H9 (cell line): ENCODE measurements around the gene ZNF845. TPM values are rescaled to one million over a fixed set of nuclear protein-coding genes. Genes with fewer than 3 reads are reported as not detected.

ENCODE experiments used
- DNase-seq: peaks from one replicate; pipeline ENCODE4 v3.0.0-alpha.2; 2017
- H2AFZ ChIP-seq: one replicate; pipeline ENCODE4 v1.6.1; 2013; ENCODE audit warnings: mild to moderate bottlenecking, low read length, control low read depth, moderate library complexity
- H2AK5ac ChIP-seq: 2 replicates; pipeline ENCODE4 v1.6.1; 2013; ENCODE audit warnings: low read length, control low read depth, mixed read lengths; ENCODE audit not compliant: insufficient read length
- H2BK120ac ChIP-seq: one replicate; pipeline ENCODE4 v1.6.1; 2013; ENCODE audit warnings: low read depth, mild to moderate bottlenecking, low read length, control low read depth, inconsistent platforms; ENCODE audit not compliant: poor library complexity, severe bottlenecking
- H2BK12ac ChIP-seq: 2 replicates; pipeline ENCODE4 v1.6.1; 2013; ENCODE audit warnings: low read length, control low read depth, mixed read lengths, low read depth; ENCODE audit not compliant: insufficient read length
- H2BK15ac ChIP-seq: 2 replicates; pipeline ENCODE4 v1.6.1; 2013; ENCODE audit warnings: low read depth, low read length, control low read depth
- H2BK20ac ChIP-seq: one replicate; pipeline ENCODE4 v1.6.1; 2013; ENCODE audit warnings: low read depth, mild to moderate bottlenecking, low read length, control low read depth, inconsistent platforms; ENCODE audit not compliant: poor library complexity, severe bottlenecking
- H2BK5ac ChIP-seq: 2 replicates; pipeline ENCODE4 v1.6.1; 2013; ENCODE audit warnings: low read length, control low read depth, mixed read lengths; ENCODE audit not compliant: insufficient read length
- H3K14ac ChIP-seq: 2 replicates; pipeline ENCODE4 v1.6.1; 2013; ENCODE audit warnings: low read length, control low read depth; ENCODE audit not compliant: insufficient read depth
- H3K18ac ChIP-seq: 2 replicates; pipeline ENCODE4 v1.6.1; 2013; ENCODE audit warnings: low read depth, mild to moderate bottlenecking, mixed read lengths, low read length, control low read depth; ENCODE audit not compliant: insufficient read length
- H3K23ac ChIP-seq: 2 replicates; pipeline ENCODE4 v1.6.1; 2013; ENCODE audit warnings: low read length, control low read depth, mixed read lengths, low read depth; ENCODE audit not compliant: insufficient read length
- H3K23me2 ChIP-seq: 2 replicates; pipeline ENCODE4 v1.6.1; 2013; ENCODE audit warnings: low read depth, mild to moderate bottlenecking, mixed read lengths, low read length, control low read depth; ENCODE audit not compliant: insufficient read length, poor library complexity, severe bottlenecking
- H3K27ac ChIP-seq: 2 replicates; pipeline ENCODE4 v1.5.1; 2013; ENCODE audit warnings: low read length, control low read depth, mixed read lengths, low read depth; ENCODE audit not compliant: insufficient read length
- H3K27me3 ChIP-seq: 2 replicates; pipeline ENCODE4 v1.6.1; 2013; ENCODE audit warnings: low read length, control low read depth, inconsistent platforms; ENCODE audit not compliant: insufficient read depth
- H3K4ac ChIP-seq: 2 replicates; pipeline ENCODE4 v1.6.1; 2013; ENCODE audit warnings: low read depth, mild to moderate bottlenecking, control low read depth, inconsistent platforms, low read length, moderate library complexity
- H3K4me1 ChIP-seq: 2 replicates; pipeline ENCODE4 v1.6.1; 2013; ENCODE audit warnings: low read length, control low read depth, inconsistent platforms; ENCODE audit not compliant: insufficient read depth
- H3K4me2 ChIP-seq: 2 replicates; pipeline ENCODE4 v1.6.1; 2013; ENCODE audit warnings: low read length, control low read depth, mixed read lengths; ENCODE audit not compliant: insufficient read length, insufficient read depth
- H3K56ac ChIP-seq: 2 replicates; pipeline ENCODE4 v1.6.1; 2013; ENCODE audit warnings: low read depth, mild to moderate bottlenecking, mixed read lengths, low read length, control low read depth; ENCODE audit not compliant: insufficient read length
- H3K79me1 ChIP-seq: 2 replicates; pipeline ENCODE4 v1.6.1; 2013; ENCODE audit warnings: low read depth, mild to moderate bottlenecking, moderate library complexity, low read length, control low read depth, inconsistent platforms; ENCODE audit not compliant: insufficient read depth, poor library complexity, severe bottlenecking
- H3K79me2 ChIP-seq: 2 replicates; pipeline ENCODE4 v1.6.1; 2013; ENCODE audit warnings: low read length, control low read depth, inconsistent platforms; ENCODE audit not compliant: insufficient read depth
- H3K9ac ChIP-seq: 2 replicates; pipeline ENCODE4 v1.6.1; 2013; ENCODE audit warnings: low read length, control low read depth, mixed read lengths; ENCODE audit not compliant: insufficient read length; ENCODE audit errors: extremely low read depth
- H3K9me3 ChIP-seq: one replicate; pipeline ENCODE4 v1.6.1; 2013; ENCODE audit warnings: low read depth, low read length, inconsistent platforms; ENCODE audit not compliant: control insufficient read depth
- H3T11ph ChIP-seq: one replicate; pipeline ENCODE4 v1.6.1; 2013; ENCODE audit warnings: mild to moderate bottlenecking, low read length, control low read depth, inconsistent platforms
- H4K20me1 ChIP-seq: one replicate; pipeline ENCODE4 v1.6.1; 2013; ENCODE audit not compliant: control insufficient read depth, insufficient read length, insufficient read depth
- H4K5ac ChIP-seq: 2 replicates; pipeline ENCODE4 v1.6.1; 2013; ENCODE audit warnings: low read depth, mild to moderate bottlenecking, mixed read lengths, low read length, control low read depth; ENCODE audit not compliant: insufficient read length
- H4K8ac ChIP-seq: replicated peaks from 2 replicates; pipeline ENCODE4 v1.6.1; 2013; ENCODE audit warnings: low read length, control low read depth, mixed read lengths, low read depth; ENCODE audit not compliant: insufficient read length
- H4K91ac ChIP-seq: 2 replicates; pipeline ENCODE4 v1.6.1; 2013; ENCODE audit warnings: low read depth, mild to moderate bottlenecking, moderate library complexity, mixed read lengths, low read length, control low read depth; ENCODE audit not compliant: insufficient read length
- H3K27ac Mint-ChIP-seq, 3 experiments: 2 replicates in 2 of 3; 3 replicates in 1 of 3; pipeline ENCODE4 v1.8.0; 2020 to 2021; ENCODE audit warnings: mixed read lengths in 3 of 3, mild to moderate bottlenecking in 1 of 3, moderate library complexity in 1 of 3
- H3K27me3 Mint-ChIP-seq: 2 replicates; pipeline ENCODE4 v1.8.0; 2021; ENCODE audit warnings: low read depth, mild to moderate bottlenecking, moderate library complexity, mixed read lengths
- H3K36me3 Mint-ChIP-seq, 3 experiments: 2 replicates in 2 of 3; 3 replicates in 1 of 3; pipeline ENCODE4 v1.8.0; 2020 to 2021; ENCODE audit warnings: low read depth in 3 of 3, mixed read lengths in 3 of 3; ENCODE audit not compliant: insufficient read depth in 1 of 3
- H3K4me1 Mint-ChIP-seq, 2 experiments: 2 replicates each; pipeline ENCODE4 v1.8.0; 2020; ENCODE audit warnings: mixed read lengths in 2 of 2
- H3K4me3 Mint-ChIP-seq, 2 experiments: 2 replicates in 1 of 2; 3 replicates in 1 of 2; pipeline ENCODE4 v1.8.0; 2020 to 2021; ENCODE audit warnings: mild to moderate bottlenecking in 2 of 2, mixed read lengths in 2 of 2, moderate library complexity in 1 of 2
- H3K9me3 Mint-ChIP-seq, 2 experiments: 2 replicates in 1 of 2; 3 replicates in 1 of 2; pipeline ENCODE4 v1.8.0; 2020; ENCODE audit warnings: mild to moderate bottlenecking in 2 of 2, mixed read lengths in 2 of 2, moderate library complexity in 1 of 2
- whole genome bisulfite sequencing: extraction: QIAGEN DNeasy Blood & Tissue Kit; methylation state at CpG from one replicate; pipeline ENCODE4 v1.1.7; 2013; ENCODE audit warnings: missing lambda C conversion rate, low lambda C conversion rate, mixed read lengths; ENCODE audit not compliant: insufficient read length; ENCODE audit errors: extremely low coverage; 5-methylcytosine and 5-hydroxymethylcytosine counted together
- total RNA-seq: library from RNA; stranded (reverse); gene quantifications from 2 replicates; pipeline ENCODE4 v1.2.1, GENCODE V29; 2021
- TF ChIP-seq, protein P1 (sequence below): fragments of 200-600 bp; sonication (generic); conservative IDR thresholded peaks from 3 replicates; pipeline ENCODE4 v1.8.0; 2021; ENCODE audit warnings: antibody characterized with exemption, mild to moderate bottlenecking

Gene ZNF845
- total RNA-seq, 1 experiment from 2014 or later = 17.4 TPM

DNA sequence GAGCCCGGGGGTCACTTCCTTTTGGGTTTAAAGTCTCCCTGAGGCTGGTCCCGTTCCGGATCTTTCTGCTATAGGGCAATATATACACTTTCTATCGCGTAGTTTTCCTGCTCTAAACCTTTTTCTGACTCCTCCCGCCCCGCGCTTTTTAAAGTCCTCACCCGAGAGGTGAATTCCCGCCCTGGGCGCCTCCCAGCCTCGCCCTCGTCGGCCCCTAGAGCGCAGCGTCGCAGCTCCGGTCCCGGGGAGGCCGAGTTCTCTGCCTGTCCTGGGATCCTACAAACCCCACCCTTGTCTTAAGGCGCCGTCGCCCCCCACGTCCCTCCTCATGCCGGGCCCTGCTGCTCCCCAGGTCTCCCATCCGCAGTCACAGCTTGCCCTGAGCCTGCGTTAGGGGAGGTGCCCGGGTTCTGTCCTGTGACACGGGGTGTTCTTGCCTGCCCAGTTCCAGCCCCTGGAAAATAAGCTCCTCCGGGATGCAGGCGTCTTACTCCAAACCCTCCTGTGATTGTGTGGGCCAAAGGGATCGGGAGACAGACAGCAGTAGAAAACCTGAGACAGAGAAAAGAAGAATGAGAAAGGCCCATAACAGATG, 32.4 kb downstream of the ZNF845 start:
- Mint-ChIP-seq H3K27ac (peak overlapping the region; percentile 58 to 93 (median 92); a peak in 5 of 7 replicates), H3K27me3 (peaks cover 9% of the 10 kb centered on the region), H3K36me3 (peaks cover 3 to 10% (median 4%) of the 10 kb centered on the region in 3 experiments; a peak in 4 of 7 replicates), H3K4me1 (peaks cover 30 to 40% of the 10 kb centered on the region in 2 experiments), H3K4me3 (peak overlapping the region; percentile 95 to 96), H3K9me3 (no peaks in the 10 kb centered on the region)
- Histone ChIP-seq H3K27ac (no peak overlapping the region), H4K91ac (no peak overlapping the region), H2BK20ac (no peak overlapping the region), H3K79me2 (peaks cover 4% of the 10 kb centered on the region; the same call in 1 of the 2 replicates), H4K8ac (no peak overlapping the region), H3K9me3 (no peaks in the 10 kb centered on the region), H2BK15ac (no peak overlapping the region), H3K18ac (no peak overlapping the region), H2BK120ac (no peak overlapping the region), H4K20me1 (no peaks in the 10 kb centered on the region), H3K27me3 (no peaks in the 10 kb centered on the region), H3K4me1 (no peaks in the 10 kb centered on the region), H3K23ac (no peak overlapping the region), H3K4me2 (peak overlapping the region; percentile 45), H3K4ac (no peak overlapping the region), H3K56ac (no peak overlapping the region), H3K14ac (no peak overlapping the region; the same call in 1 of the 2 replicates), H3K9ac (peak overlapping the region; percentile 46), H3K23me2 (no peaks in the 10 kb centered on the region), H3K79me1 (no peaks in the 10 kb centered on the region), H2BK12ac (no peak overlapping the region), H2AK5ac (no peak overlapping the region), H2AFZ (no peak overlapping the region), H4K5ac (no peak overlapping the region), H3T11ph (no peak overlapping the region), H2BK5ac (no peak overlapping the region)
- TF ChIP-seq, protein P1, sequence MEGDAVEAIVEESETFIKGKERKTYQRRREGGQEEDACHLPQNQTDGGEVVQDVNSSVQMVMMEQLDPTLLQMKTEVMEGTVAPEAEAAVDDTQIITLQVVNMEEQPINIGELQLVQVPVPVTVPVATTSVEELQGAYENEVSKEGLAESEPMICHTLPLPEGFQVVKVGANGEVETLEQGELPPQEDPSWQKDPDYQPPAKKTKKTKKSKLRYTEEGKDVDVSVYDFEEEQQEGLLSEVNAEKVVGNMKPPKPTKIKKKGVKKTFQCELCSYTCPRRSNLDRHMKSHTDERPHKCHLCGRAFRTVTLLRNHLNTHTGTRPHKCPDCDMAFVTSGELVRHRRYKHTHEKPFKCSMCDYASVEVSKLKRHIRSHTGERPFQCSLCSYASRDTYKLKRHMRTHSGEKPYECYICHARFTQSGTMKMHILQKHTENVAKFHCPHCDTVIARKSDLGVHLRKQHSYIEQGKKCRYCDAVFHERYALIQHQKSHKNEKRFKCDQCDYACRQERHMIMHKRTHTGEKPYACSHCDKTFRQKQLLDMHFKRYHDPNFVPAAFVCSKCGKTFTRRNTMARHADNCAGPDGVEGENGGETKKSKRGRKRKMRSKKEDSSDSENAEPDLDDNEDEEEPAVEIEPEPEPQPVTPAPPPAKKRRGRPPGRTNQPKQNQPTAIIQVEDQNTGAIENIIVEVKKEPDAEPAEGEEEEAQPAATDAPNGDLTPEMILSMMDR = no peak
- no CpG with 5 or more reads among the region's 32 CpGs for WGBS
- no peak for DNase-seq
